Measurements from ENCODE around the gene ALK.

- TF ChIP-seq GATA3 (IDR thresholded peaks at IDR 0.05; ENCODE audit: low read depth, low read length): no peak
- no peak for TF ChIP-seq GATA2 (IDR thresholded peaks at IDR 0.05; ENCODE audit: low read depth, low read length)
Observed at GRCh38 chr2:29742656-29743055, 178.7 kb downstream of the ALK start.
